Activated naive CD8-positive, alpha-beta T cell treated with anti-CD3 and anti-CD28 coated beads for 36 hours (primary cell): ENCODE measurements around the gene SPEG. TPM values are rescaled to one million over a fixed set of nuclear protein-coding genes. Genes with fewer than 3 reads are reported as not detected.

ENCODE experiments used
- DNase-seq: peaks from one replicate; pipeline ENCODE4 v3.0.0; 2021
- H3K27ac Mint-ChIP-seq: one replicate; pipeline ENCODE4 v1.8.0; 2022; ENCODE audit warnings: mild to moderate bottlenecking, moderate library complexity, mixed read lengths
- H3K27me3 Mint-ChIP-seq: one replicate; pipeline ENCODE4 v1.8.0; 2022; ENCODE audit warnings: mild to moderate bottlenecking, mixed read lengths
- H3K36me3 Mint-ChIP-seq: one replicate; pipeline ENCODE4 v1.8.0; 2021; ENCODE audit warnings: mild to moderate bottlenecking, mixed read lengths
- H3K4me1 Mint-ChIP-seq: one replicate; pipeline ENCODE4 v1.8.0; 2021; ENCODE audit warnings: mixed read lengths
- H3K4me3 Mint-ChIP-seq: one replicate; pipeline ENCODE4 v1.8.0; 2022; ENCODE audit warnings: mild to moderate bottlenecking, moderate library complexity, mixed read lengths
- H3K9me3 Mint-ChIP-seq: one replicate; pipeline ENCODE4 v1.8.0; 2022; ENCODE audit warnings: mixed read lengths
- total RNA-seq, 2 experiments: library from RNA; stranded (reverse); gene quantifications; one replicate each; pipeline ENCODE4 v1.2.3, GENCODE V29; 2021

Gene SPEG
- total RNA-seq, 2 experiments from 2014 or later = 1.5 to 1.6 TPM

DNA sequence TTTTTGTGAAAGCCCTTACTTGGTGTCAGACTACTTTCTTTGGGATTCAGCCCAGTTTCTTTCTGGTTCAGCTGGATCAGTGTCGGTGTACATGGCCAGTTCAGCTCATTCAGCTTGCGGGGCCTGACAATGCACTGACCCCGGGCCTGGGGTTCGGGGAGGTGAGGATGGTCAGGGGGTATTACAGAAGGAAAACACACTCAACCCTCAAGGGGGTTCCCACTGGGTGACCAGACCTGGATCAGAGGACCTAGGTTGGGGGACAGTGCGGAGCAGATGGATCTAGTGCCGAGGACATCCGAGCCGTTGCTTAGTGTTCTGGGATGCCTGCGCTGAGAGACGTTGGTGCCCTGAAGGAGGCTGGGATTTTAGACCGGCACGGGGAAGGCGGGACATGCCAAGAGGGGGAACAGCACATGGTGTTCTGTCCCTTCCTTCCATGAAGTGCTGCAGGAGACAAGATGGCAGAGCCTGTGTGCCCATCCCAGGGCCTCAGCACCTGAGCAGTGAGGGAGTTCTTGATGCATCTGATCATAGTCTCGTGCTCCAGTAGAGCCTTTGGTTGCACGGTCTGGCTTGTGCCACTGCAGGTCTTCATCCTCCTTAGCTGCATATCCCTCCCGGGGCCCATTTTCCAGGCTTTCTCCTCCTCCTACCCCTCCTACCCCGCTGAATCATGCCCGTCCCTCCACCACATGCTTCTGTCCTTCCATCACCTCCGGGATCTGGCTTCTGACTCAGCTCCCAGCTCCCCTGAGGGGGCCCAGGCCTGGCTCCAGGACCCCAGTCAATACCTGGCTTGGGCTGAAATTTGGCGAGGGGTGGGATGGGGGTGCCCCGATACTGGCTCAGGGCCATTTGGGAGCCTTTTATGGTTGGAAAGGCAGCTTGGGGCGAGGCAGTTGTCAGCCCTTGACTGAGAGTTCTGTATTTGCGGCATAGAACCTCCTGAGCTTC lies 18.0 kb downstream of the SPEG start:
- Mint-ChIP-seq H3K4me1 (peaks cover 24% of the 10 kb centered on the region), H3K4me3 (no peak overlapping the region), H3K36me3 (no peaks in the 10 kb centered on the region), H3K9me3 (no peaks in the 10 kb centered on the region), H3K27me3 (peaks cover 6% of the 10 kb centered on the region), H3K27ac (no peak overlapping the region)
- DNase-seq = no peak

DNA sequence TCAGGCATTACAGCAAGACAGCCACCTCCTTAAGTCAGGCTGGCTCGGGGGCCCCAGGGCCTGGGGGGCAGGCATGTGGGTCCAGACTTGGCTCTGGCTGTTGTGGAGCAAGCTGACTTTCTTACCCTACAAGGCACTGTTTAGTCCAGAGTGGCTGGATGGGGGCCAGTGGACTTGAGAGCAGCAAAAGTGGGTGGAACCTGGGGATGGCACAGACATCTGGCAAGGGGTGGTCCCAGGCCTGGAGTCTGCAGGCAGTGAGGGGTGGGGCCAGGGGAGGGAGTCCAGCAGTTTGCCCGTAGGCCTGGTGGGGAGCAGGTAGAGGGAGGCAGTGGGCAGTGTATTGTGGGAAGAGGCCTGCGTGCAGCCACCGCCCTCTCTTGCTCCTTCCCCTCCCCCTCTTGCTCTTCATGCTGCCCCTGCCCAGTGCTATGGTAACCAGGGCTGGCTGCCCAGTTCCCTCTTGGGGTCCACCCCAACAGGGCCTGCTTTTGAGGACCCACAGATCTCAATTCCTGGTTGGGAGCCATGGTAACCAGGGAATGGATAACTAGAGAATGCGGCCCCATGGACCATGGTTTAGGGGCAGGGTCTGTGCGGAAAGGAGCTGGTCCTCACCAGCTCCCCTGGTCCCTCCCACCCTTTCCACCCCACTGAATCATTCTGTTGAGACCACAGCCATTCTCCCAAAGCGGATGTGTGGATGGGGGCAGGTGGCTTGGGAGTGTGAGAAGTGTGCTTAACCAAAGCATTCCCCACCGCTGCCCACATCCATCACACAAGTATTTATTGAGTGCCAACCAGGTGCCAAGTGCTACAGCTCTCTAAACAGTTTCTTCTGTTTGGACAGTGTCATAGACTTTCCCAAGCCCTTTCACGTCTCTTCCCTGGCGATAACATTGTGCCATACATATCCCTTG lies 19.3 kb downstream of the SPEG start:
- H3K36me3 Mint-ChIP-seq = no peaks in the 10 kb centered on the region
- no peak overlapping the region for H3K4me3 Mint-ChIP-seq
- peaks cover 6% of the 10 kb centered on the region for H3K27me3 Mint-ChIP-seq
- peaks cover 32% of the 10 kb centered on the region for H3K4me1 Mint-ChIP-seq
- no peak for DNase-seq
- H3K27ac Mint-ChIP-seq = no peak overlapping the region
- H3K9me3 Mint-ChIP-seq = no peaks in the 10 kb centered on the region

GRCh38 chr2:219455581-219455980 lies 20.9 kb downstream of the SPEG start:
- H3K4me3 Mint-ChIP-seq = no peak overlapping the region
- no peaks in the 10 kb centered on the region for H3K27me3 Mint-ChIP-seq
- peaks cover 27% of the 10 kb centered on the region for H3K4me1 Mint-ChIP-seq
- no peaks in the 10 kb centered on the region for H3K36me3 Mint-ChIP-seq
- DNase-seq = no peak
- no peak overlapping the region for H3K27ac Mint-ChIP-seq
- H3K9me3 Mint-ChIP-seq = no peaks in the 10 kb centered on the region

DNA sequence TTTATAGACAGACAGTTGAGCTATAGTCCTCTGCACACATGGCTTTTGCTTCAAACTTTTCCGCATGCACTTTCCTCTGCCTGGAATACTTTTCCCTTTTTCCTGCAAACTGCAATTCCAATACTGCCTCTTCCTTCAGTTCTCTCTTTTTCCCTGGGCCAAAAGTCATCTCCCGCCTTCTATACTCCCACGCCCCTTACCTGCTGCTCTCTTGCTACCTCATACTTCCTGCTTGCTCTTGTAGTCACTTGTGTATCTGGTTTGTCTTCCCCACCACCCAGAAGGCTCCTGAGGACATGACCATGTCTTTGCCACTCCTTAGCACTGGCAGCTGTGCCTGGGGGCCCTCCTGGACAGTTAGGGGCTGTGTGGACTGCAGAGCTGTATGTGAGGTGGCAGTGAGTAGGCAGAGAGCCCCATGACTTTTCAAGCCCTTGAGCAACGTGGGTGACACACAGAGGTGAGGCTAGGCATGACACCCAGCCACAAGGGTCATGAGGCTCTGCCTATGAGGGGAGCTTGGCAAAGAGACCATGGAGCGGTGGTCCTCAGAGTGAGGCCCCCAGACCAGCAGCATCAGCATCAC lies 23.2 kb downstream of the SPEG start:
- Mint-ChIP-seq H3K27ac (no peak overlapping the region), H3K36me3 (no peaks in the 10 kb centered on the region)

DNA sequence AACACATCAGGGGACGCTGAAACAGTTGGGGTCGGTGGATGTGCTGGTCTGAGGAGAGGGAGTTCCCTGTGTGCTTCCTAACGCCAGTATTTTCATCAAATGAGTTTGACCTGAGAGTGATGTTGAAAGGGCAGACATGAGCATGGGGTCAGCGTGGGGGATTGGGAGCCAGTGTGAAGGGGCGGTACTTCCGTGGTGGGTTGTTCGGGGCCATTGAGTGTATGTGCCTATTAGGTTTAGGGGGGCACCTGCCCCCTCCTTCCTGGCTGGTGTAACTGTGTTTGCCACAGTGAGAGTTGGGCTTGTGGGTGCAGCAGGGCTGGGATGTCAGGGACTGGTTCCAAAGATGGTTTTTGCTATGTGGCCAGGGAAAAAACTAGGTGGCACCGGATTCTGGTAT lies 24.4 kb downstream of the SPEG start:
- H3K36me3 Mint-ChIP-seq = no peaks in the 10 kb centered on the region
- no peak overlapping the region for H3K27ac Mint-ChIP-seq
- no peaks in the 10 kb centered on the region for H3K27me3 Mint-ChIP-seq
- no peak for DNase-seq
- peaks cover 16% of the 10 kb centered on the region for H3K4me1 Mint-ChIP-seq
- no peaks in the 10 kb centered on the region for H3K9me3 Mint-ChIP-seq
- no peak overlapping the region for H3K4me3 Mint-ChIP-seq

More for the DNA sequence above, 23.2 kb downstream of the SPEG start:
- peak; percentile 36 for DNase-seq
- H3K9me3 Mint-ChIP-seq = no peaks in the 10 kb centered on the region
- H3K4me3 Mint-ChIP-seq = no peak overlapping the region
- H3K27me3 Mint-ChIP-seq = no peaks in the 10 kb centered on the region
- peaks cover 16% of the 10 kb centered on the region for H3K4me1 Mint-ChIP-seq

GRCh38 chr2:219459460-219460311 lies 25.0 kb downstream of the SPEG start:
- no peak overlapping the region for H3K27ac Mint-ChIP-seq
- peaks cover 16% of the 10 kb centered on the region for H3K4me1 Mint-ChIP-seq
- peak; percentile 41 for DNase-seq

GRCh38 chr2:219460424-219460926 lies 25.8 kb downstream of the SPEG start:
- H3K27ac Mint-ChIP-seq = no peak overlapping the region
- no peaks in the 10 kb centered on the region for H3K27me3 Mint-ChIP-seq
- DNase-seq = no peak
- H3K36me3 Mint-ChIP-seq = no peaks in the 10 kb centered on the region
- H3K4me3 Mint-ChIP-seq = no peak overlapping the region
- H3K4me1 Mint-ChIP-seq = peaks cover 15% of the 10 kb centered on the region
- H3K9me3 Mint-ChIP-seq = no peaks in the 10 kb centered on the region

More at GRCh38 chr2:219459460-219460311, 25.0 kb downstream of the SPEG start:
- H3K36me3 Mint-ChIP-seq = no peaks in the 10 kb centered on the region
- no peak overlapping the region for H3K4me3 Mint-ChIP-seq
- no peaks in the 10 kb centered on the region for H3K9me3 Mint-ChIP-seq
- no peaks in the 10 kb centered on the region for H3K27me3 Mint-ChIP-seq

DNA sequence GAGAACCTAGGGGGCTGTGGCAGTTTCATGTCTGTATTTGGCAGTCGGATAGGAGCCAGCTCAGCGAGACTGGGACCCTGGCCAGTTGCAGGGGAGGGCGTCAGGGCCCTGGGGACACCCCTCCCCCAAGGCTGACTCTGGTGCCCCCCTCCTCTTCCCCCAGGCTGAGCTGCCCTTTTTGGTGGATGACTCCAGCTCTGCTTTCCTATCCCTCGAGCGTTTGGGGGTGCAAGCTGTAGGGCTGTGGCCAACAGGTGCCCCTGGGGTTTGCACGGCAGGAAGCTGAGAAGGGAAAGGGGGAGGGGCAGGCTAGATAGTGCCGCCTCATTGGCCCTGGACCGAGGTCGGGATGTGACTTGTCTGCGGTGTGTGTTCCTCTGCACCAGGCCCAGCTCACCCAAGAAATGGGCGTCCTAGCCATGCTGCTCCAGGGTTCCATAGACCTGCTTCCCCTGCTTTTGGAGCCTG lies 26.4 kb downstream of the SPEG start:
- DNase-seq = peak; percentile 42

GRCh38 chr2:219461669-219462068 lies 27.0 kb downstream of the SPEG start:
- Mint-ChIP-seq H3K36me3 (no peaks in the 10 kb centered on the region), H3K9me3 (no peaks in the 10 kb centered on the region), H3K27me3 (no peaks in the 10 kb centered on the region), H3K4me3 (no peak overlapping the region), H3K4me1 (peaks cover 12% of the 10 kb centered on the region), H3K27ac (no peak overlapping the region)
- DNase-seq = no peak

More for the DNA sequence above, 26.4 kb downstream of the SPEG start:
- no peak overlapping the region for H3K4me3 Mint-ChIP-seq
- H3K27me3 Mint-ChIP-seq = no peaks in the 10 kb centered on the region
- H3K36me3 Mint-ChIP-seq = no peaks in the 10 kb centered on the region
- peaks cover 12% of the 10 kb centered on the region for H3K4me1 Mint-ChIP-seq
- H3K27ac Mint-ChIP-seq = no peak overlapping the region
- H3K9me3 Mint-ChIP-seq = no peaks in the 10 kb centered on the region

GRCh38 chr2:219462349-219462748 lies 27.7 kb downstream of the SPEG start:
- no peaks in the 10 kb centered on the region for H3K36me3 Mint-ChIP-seq
- H3K27ac Mint-ChIP-seq = no peak overlapping the region
- no peaks in the 10 kb centered on the region for H3K27me3 Mint-ChIP-seq

DNA sequence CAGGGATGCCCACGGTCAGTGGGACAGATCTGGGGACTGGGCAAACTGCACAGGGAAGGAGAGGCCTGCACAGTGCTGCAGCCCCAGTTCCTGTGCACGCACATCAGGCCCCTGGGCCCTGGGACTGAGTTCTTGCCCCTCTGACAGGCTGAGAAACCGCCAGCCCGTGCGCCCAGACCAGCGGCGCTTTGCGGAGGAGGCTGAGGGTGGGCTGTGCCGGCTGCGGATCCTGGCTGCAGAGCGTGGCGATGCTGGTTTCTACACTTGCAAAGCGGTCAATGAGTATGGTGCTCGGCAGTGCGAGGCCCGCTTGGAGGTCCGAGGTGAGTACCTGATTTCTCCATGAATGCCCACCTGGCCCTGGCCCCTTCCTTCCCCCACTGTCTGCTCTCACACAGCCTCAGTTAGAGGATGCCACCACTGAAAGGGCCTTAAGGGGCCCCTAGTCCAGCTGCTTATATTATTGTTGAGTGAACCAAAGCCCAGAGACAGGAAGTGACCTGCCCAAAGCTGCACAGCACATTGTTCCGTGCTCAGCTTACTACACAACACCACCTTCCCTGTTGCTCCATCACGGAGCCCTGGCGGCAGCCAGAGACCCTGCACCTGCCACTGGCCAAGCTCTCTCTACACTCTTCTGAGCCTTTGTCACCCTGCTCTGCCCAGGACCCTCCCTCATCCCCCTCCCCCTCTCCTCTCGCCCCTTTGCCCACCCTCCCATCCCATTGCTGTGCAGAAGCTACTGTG lies 29.8 kb downstream of the SPEG start:
- Mint-ChIP-seq H3K27ac (no peak overlapping the region), H3K4me3 (no peak overlapping the region), H3K4me1 (peaks cover 2% of the 10 kb centered on the region), H3K9me3 (no peaks in the 10 kb centered on the region), H3K27me3 (no peaks in the 10 kb centered on the region), H3K36me3 (no peaks in the 10 kb centered on the region)
- DNase-seq = no peak

More at GRCh38 chr2:219462349-219462748, 27.7 kb downstream of the SPEG start:
- H3K9me3 Mint-ChIP-seq = no peaks in the 10 kb centered on the region
- H3K4me3 Mint-ChIP-seq = no peak overlapping the region
- H3K4me1 Mint-ChIP-seq = peaks cover 12% of the 10 kb centered on the region
- DNase-seq = no peak

GRCh38 chr2:219465659-219466561 lies 31.3 kb downstream of the SPEG start:
- no peak for DNase-seq
- Mint-ChIP-seq H3K27ac (no peak overlapping the region), H3K36me3 (no peaks in the 10 kb centered on the region), H3K4me1 (peaks cover 2% of the 10 kb centered on the region), H3K27me3 (no peaks in the 10 kb centered on the region), H3K4me3 (no peak overlapping the region), H3K9me3 (no peaks in the 10 kb centered on the region)
